Progenitor cell of endocrine pancreas (in vitro differentiated cells): ENCODE results near the gene SOCS1. TPM values are rescaled to one million over a fixed set of nuclear protein-coding genes. Genes with fewer than 3 reads are reported as not detected.
A peak's percentile ranks its signal among the peaks of the same experiment; 100 is the strongest.

Experiments
- DNase-seq: peaks from one replicate; pipeline ENCODE4 v3.0.0; 2021; ENCODE audit warnings: low spot score; ENCODE audit not compliant: unreplicated experiment
- H3K27ac Mint-ChIP-seq: 2 replicates; pipeline ENCODE4 v1.8.0; 2021; ENCODE audit warnings: mild to moderate bottlenecking, moderate library complexity, mixed read lengths
- H3K27me3 Mint-ChIP-seq: 2 replicates; pipeline ENCODE4 v1.8.0; 2021; ENCODE audit warnings: mixed read lengths
- H3K36me3 Mint-ChIP-seq: 2 replicates; pipeline ENCODE4 v1.8.0; 2022; ENCODE audit warnings: mixed read lengths; ENCODE audit not compliant: insufficient read depth
- H3K4me1 Mint-ChIP-seq: 2 replicates; pipeline ENCODE4 v1.8.0; 2021; ENCODE audit warnings: low read depth, mixed read lengths
- H3K4me3 Mint-ChIP-seq: 2 replicates; pipeline ENCODE4 v1.8.0; 2021; ENCODE audit warnings: low read depth, mild to moderate bottlenecking, moderate library complexity, mixed read lengths
- H3K9me3 Mint-ChIP-seq: 2 replicates; pipeline ENCODE4 v1.8.0; 2021; ENCODE audit warnings: low read depth, mixed read lengths
- total RNA-seq: library from RNA; stranded (reverse); gene quantifications from 2 replicates; pipeline ENCODE4 v1.2.1, GENCODE V29; 2021
- TF ChIP-seq, protein P1 (sequence below): fragments of 200-600 bp; sonication (generic); IDR thresholded peaks from one replicate; pipeline ENCODE4 v1.5.0; 2021; ENCODE audit warnings: antibody characterized with exemption, mild to moderate bottlenecking; ENCODE audit not compliant: unreplicated experiment

The SOCS1 gene
- total RNA-seq, 1 donor from 2014 or later: 6.6 TPM

DNA sequence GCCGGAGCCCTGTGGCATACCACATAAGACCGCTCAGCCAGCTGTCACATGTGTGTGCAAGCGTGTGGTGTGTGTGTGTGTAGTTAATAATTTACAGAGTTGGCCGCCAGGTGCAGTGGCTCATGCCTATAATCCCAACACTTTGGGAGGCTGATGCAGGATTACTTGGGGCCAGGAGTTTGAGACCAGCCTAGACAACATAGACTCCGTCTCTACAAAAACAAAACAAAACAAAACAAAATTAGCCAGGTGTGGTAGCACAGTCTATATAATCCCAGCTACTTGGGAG lies 20.4 kb downstream of the SOCS1 start:
- H3K36me3 Mint-ChIP-seq: no peaks in the 10 kb centered on the region
- H3K4me1 Mint-ChIP-seq: no peaks in the 10 kb centered on the region
- peaks cover 3% of the 10 kb centered on the region for H3K27me3 Mint-ChIP-seq
- H3K27ac Mint-ChIP-seq: peak overlapping the region; percentile 67
- TF ChIP-seq, protein P1, sequence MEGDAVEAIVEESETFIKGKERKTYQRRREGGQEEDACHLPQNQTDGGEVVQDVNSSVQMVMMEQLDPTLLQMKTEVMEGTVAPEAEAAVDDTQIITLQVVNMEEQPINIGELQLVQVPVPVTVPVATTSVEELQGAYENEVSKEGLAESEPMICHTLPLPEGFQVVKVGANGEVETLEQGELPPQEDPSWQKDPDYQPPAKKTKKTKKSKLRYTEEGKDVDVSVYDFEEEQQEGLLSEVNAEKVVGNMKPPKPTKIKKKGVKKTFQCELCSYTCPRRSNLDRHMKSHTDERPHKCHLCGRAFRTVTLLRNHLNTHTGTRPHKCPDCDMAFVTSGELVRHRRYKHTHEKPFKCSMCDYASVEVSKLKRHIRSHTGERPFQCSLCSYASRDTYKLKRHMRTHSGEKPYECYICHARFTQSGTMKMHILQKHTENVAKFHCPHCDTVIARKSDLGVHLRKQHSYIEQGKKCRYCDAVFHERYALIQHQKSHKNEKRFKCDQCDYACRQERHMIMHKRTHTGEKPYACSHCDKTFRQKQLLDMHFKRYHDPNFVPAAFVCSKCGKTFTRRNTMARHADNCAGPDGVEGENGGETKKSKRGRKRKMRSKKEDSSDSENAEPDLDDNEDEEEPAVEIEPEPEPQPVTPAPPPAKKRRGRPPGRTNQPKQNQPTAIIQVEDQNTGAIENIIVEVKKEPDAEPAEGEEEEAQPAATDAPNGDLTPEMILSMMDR: no peak
- H3K9me3 Mint-ChIP-seq: no peaks in the 10 kb centered on the region
- H3K4me3 Mint-ChIP-seq: no peak overlapping the region
- DNase-seq: no peak

DNA sequence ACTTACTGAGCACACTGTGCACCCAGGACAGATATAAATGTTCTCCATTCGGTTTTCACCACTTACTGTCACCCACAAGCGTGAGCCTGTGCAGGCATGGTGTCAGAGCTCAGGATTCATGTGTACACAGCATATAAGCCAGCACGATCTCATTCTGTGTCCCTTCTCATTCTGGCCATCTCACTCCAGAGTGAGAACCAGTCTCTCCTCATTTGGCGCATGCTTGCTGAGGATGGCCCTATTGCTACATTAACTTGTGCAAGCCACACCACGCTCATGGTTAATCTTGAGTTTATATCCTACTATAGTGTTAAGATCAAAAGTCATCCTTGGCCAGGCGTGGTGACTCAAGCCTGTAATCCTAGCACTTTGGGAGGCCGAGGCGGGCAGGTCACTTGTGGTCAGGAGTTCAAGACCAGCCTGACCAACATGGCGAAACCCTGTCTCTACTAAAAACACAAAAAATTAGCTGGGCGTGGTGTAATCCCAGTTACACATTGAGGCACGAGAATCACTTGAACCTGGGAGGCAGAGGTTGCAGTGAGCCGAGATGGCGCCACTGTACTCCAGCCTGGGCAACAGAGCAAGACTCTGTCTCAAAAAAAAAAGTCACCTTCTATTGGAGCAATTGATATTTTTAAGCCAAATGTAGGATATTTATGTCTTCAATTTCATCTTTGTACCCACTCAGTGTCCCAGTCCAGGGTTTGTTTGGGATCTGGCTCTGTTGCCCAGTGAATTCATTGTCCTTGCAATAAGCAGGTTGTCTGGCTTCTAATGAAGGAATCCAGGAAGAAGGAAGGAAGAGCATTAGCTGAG lies 20.9 kb downstream of the SOCS1 start:
- peak overlapping the region; percentile 67 for H3K27ac Mint-ChIP-seq
- DNase-seq: no peak
- TF ChIP-seq, protein P1: no peak
- H3K9me3 Mint-ChIP-seq: no peaks in the 10 kb centered on the region
- H3K4me1 Mint-ChIP-seq: no peaks in the 10 kb centered on the region
- peaks cover 3% of the 10 kb centered on the region for H3K27me3 Mint-ChIP-seq
- H3K36me3 Mint-ChIP-seq: no peaks in the 10 kb centered on the region
- no peak overlapping the region for H3K4me3 Mint-ChIP-seq

DNA sequence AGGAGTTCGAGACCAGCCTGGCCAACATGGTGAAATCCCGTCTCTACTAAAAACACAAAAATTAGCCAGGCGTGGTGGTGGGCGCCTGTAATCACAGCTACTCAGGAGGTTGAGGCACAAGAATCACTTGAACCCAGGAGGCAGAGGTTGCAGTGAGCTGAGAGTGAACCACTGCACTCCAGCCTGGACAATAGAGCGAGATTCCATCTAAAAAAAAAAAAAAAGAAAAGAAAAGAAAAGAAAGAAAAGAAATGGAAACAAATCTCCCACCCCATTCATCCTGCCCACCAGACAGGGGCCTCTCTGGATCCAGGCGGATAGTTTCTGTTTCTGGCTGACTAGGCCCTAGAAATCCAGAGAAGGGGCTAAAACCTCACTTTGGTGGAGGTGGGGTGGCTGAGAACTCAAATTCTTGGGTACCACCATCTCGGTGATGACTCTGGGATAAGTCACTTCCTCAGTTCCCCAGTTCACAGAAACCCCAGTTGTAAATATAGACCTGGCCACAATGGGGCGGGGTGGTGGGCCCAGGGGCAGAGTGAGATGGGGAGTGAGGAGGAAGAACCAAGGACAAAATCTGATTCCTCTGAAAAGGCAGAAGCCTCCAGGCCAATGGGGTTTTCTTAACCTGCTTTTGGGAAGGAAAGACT lies 22.2 kb downstream of the SOCS1 start:
- TF ChIP-seq, protein P1: no peak
- Mint-ChIP-seq H3K27ac (no peak overlapping the region), H3K36me3 (no peaks in the 10 kb centered on the region), H3K27me3 (peaks cover 7% of the 10 kb centered on the region), H3K4me1 (no peaks in the 10 kb centered on the region), H3K4me3 (no peak overlapping the region), H3K9me3 (no peaks in the 10 kb centered on the region)
- DNase-seq: no peak

DNA sequence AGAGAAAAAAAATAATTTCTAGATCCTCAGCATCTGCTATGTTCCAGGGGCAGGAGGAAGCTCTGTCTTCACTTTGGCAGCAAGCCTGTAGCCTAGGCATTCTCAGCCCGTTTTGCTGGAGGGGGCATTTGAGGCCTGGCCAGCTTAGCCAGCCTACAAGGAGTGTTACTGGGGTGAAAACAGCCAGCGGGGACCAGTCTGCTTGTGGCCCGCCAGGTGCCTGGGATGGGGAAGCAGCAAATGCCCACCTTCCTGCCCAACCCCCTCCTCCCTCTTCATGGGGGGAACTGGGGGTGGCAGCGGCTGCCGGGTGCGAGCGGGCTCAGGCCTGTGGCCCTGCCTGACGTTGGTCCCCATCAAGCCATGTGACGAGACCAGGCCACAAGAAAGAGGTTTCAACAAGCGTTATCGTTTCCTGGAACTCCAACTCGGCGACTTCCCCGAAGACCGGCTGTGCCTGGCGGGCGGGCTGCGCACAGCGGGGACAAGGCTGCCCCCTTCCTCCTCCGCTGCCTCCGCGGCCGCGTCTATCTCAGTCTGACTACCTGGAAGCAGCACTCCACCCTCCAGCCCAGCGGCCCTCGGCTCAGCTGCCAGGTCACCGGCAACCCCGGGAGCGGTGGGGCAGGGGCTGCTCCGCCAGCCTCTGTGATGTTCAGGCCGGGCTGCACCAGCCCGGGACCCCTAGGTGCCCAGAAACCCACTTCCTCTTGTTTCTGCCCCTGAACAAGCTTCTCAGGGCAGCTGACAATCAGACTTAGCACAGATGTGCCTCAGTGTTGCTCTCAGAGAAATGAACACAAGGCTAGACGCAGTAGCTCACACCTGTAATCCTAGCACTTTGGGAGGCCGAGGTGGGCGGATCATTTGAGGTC lies 22.9 kb downstream of the SOCS1 start:
- DNase-seq: no peak

More for the DNA sequence above, 22.9 kb downstream of the SOCS1 start:
- Mint-ChIP-seq H3K27ac (no peak overlapping the region), H3K4me1 (no peaks in the 10 kb centered on the region), H3K9me3 (no peaks in the 10 kb centered on the region), H3K27me3 (peaks cover 8% of the 10 kb centered on the region), H3K36me3 (no peaks in the 10 kb centered on the region), H3K4me3 (no peak overlapping the region)
- TF ChIP-seq, protein P1: no peak
